ENCODE data around the gene EPC2.

EPC2 gene

DNA sequence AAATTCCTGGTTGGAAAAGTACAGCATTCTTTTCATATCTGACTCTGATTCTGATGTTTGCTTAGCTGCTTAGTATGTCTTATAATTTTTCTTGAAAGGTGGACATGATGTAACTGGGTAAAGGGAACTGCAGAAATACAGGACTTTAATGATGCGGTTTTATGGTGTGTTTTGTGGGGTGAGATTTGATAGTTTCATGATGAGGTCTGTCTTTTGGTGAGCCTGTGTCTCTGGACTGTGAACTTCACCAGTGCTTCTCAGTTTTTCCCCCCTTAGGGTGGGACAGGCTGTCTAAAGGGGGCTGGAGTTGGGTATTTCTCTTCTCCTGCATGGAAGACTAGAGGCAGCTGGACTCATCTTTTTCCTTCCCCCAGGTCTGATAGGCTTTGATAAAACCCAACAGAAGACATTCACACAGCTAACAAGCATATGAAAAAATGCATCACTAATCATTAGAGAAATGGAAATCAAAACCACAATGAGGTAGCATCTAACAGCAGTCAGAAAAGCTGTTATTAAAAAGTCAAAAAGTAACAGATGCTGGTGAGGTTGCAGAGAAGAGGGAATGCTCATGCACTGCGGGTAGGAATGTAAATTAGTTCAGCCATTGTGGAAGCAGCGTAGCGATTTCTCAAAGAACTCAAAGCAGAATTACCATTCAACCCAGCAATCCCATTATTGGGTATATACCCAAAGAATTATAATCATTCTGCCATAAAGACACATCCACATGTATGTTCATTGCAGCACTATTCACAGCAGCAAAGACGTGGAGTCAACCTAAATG is 77.6 kb downstream of the EPC2 start:
- no peak for DNase-seq
- Histone ChIP-seq H3K9me3 (ENCODE audit: severe bottlenecking) (no peaks in the 10 kb centered on the region), H3K4me3 (ENCODE audit: low read depth, low read length) (no peak overlapping the region), H3K36me3 (no peaks in the 10 kb centered on the region; the same call in 1 of the 2 replicates), H3K27ac (no peak overlapping the region), H3K27me3 (ENCODE audit: insufficient read depth, low read depth, severe bottlenecking) (no peaks in the 10 kb centered on the region)
- TF ChIP-seq CTCF (IDR thresholded peaks at IDR 0.05; ENCODE audit: low read depth, low read length): no peak

DNA sequence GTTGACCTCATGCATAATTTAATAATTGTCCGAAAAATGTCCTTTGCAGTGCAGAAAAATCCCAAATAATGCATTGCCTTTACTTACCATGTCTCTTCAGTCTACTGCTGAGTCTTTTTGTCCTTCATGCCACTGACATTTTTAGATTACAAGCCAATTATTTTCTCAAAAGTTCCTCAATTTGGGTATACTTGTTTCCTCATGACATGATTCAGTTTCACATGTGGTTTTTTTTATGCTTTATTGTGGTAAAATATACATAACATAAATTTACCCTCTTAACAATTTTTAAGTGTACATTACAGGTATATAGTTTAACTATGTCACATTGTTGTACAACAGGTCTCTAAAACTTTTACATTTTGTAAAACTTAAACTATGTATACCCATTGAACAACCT is 81.0 kb downstream of the EPC2 start:
- H3K36me3 ChIP-seq: no peaks in the 10 kb centered on the region
- no peak for DNase-seq
- no peak overlapping the region for H3K4me3 ChIP-seq (ENCODE audit: low read depth, low read length)
- no peaks in the 10 kb centered on the region for H3K9me3 ChIP-seq (ENCODE audit: severe bottlenecking)
- TF ChIP-seq CTCF (IDR thresholded peaks at IDR 0.05; ENCODE audit: low read depth, low read length): no peak
- no peaks in the 10 kb centered on the region for H3K27me3 ChIP-seq (ENCODE audit: insufficient read depth, low read depth, severe bottlenecking)
- no peak overlapping the region for H3K27ac ChIP-seq

- Histone ChIP-seq H3K4me3 (ENCODE audit: low read depth, low read length) (no peak overlapping the region), H3K27me3 (ENCODE audit: insufficient read depth, low read depth, severe bottlenecking) (no peaks in the 10 kb centered on the region), H3K36me3 (no peaks in the 10 kb centered on the region), H3K27ac (no peak overlapping the region), H3K9me3 (ENCODE audit: severe bottlenecking) (no peaks in the 10 kb centered on the region)
- TF ChIP-seq CTCF (IDR thresholded peaks at IDR 0.05; ENCODE audit: low read depth, low read length): no peak
- DNase-seq: no peak
These were observed 81.7 kb downstream of the EPC2 start for GRCh38 chr2:148726228-148726627.

DNA sequence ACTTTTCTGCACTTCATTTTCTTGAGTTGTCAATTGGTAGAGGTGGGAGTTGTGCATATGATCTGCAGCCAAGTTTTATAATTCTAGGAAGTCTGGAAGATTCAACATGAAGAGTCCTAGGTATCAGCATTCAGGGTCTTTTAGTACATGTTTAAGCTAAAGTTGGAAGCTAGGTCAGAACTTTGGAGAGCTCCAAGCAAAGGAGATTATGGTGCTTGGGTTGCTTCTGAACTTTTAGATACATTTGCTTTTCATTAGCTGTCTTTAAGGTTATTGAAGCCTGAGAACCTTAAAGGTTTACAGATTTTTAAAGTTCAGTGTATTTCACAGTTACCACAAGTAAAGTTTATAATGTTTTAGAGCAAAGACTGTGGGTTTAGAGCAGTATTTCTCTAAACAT is 85.5 kb downstream of the EPC2 start:
- Histone ChIP-seq H3K9me3 (ENCODE audit: severe bottlenecking) (no peaks in the 10 kb centered on the region), H3K27me3 (ENCODE audit: insufficient read depth, low read depth, severe bottlenecking) (no peaks in the 10 kb centered on the region), H3K4me3 (ENCODE audit: low read depth, low read length) (no peak overlapping the region), H3K27ac (no peak overlapping the region), H3K36me3 (no peaks in the 10 kb centered on the region)
- DNase-seq: no peak
- TF ChIP-seq CTCF (IDR thresholded peaks at IDR 0.05; ENCODE audit: low read depth, low read length): no peak

DNA sequence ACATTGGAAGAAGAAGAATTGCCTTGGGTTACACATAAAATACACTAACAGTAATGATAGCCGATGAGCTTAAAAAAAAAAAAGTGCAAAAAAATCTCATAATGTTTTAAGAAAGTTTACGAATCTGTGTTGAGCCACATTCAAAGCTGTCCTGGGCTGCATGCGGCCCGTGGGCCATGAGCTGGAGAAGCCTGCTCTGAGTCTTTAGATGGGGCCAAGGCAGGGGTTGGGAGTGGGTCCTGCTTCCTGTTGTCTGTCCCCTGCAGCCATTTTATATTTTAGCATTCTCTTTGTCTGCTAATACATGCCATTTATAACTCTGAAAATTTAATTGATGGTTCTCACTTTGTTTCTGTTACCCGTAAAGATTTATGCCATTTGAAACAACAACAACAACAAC is 93.2 kb downstream of the EPC2 start:
- no peak overlapping the region for H3K4me3 ChIP-seq (ENCODE audit: low read depth, low read length)
- no peaks in the 10 kb centered on the region for H3K36me3 ChIP-seq
- no peaks in the 10 kb centered on the region for H3K9me3 ChIP-seq (ENCODE audit: severe bottlenecking)
- H3K27me3 ChIP-seq (ENCODE audit: insufficient read depth, low read depth, severe bottlenecking): no peaks in the 10 kb centered on the region
- no peak overlapping the region for H3K27ac ChIP-seq
- TF ChIP-seq CTCF (IDR thresholded peaks at IDR 0.05; ENCODE audit: low read depth, low read length): no peak
- DNase-seq: no peak

Data from WERI-Rb-1 (cell line).